Spleen (tissue), 11 donors: ENCODE measurements around the gene ATRX. TPM values are rescaled to one million over a fixed set of nuclear protein-coding genes. Genes with fewer than 3 reads are reported as not detected.

ENCODE experiments used
- DNase-seq: peaks from one replicate; pipeline ENCODE4 v3.0.0-alpha.2; 2020
- H3K27ac ChIP-seq, 8 donors: fragments of 200-600 bp; sonication (generic) in 7 of 8; 1 replicate in 4 of 8; 2 replicates in 4 of 8; pipeline versions ENCODE4 v1.5.0 to v1.8.0; 2016 to 2021; ENCODE audit warnings: inconsistent platforms in 4 of 8, mild to moderate bottlenecking in 4 of 8, moderate library complexity in 1 of 8
- H3K27me3 ChIP-seq, 7 donors: fragments of 200-600 bp; sonication (generic) in 6 of 7; replicated peaks in 1 of 7; 1 replicate in 4 of 7; 2 replicates in 3 of 7; pipeline versions ENCODE4 v1.5.0 to v1.8.0; 2016 to 2021; ENCODE audit warnings: inconsistent platforms in 3 of 7, mild to moderate bottlenecking in 1 of 7
- H3K36me3 ChIP-seq, 6 donors: fragments of 200-600 bp; sonication (generic) in 5 of 6; 1 replicate in 4 of 6; 2 replicates in 2 of 6; pipeline versions ENCODE4 v1.5.0 to v1.8.0; 2016 to 2021; ENCODE audit warnings: inconsistent platforms in 2 of 6
- H3K4me1 ChIP-seq, 6 donors: fragments of 200-600 bp; sonication (generic) in 5 of 6; 1 replicate in 3 of 6; 2 replicates in 3 of 6; pipeline versions ENCODE4 v1.5.0 to v1.8.0; 2016 to 2021; ENCODE audit warnings: inconsistent platforms in 3 of 6
- H3K4me3 ChIP-seq, 8 donors: fragments of 200-600 bp; sonication (generic) in 7 of 8; 1 replicate in 4 of 8; 2 replicates in 4 of 8; pipeline versions ENCODE4 v1.5.0 to v1.8.0; 2016 to 2021; ENCODE audit warnings: inconsistent platforms in 4 of 8, mild to moderate bottlenecking in 4 of 8, moderate library complexity in 2 of 8
- H3K9me3 ChIP-seq, 8 donors: fragments of 200-600 bp; sonication (generic) in 7 of 8; 1 replicate in 4 of 8; 2 replicates in 4 of 8; pipeline versions ENCODE4 v1.5.0 to v1.8.0; 2016 to 2021; ENCODE audit warnings: inconsistent platforms in 4 of 8
- POLR2A ChIP-seq, 3 donors: fragments of 450-650 bp; IDR thresholded peaks; one replicate each; pipeline ENCODE4 v1.5.1; 2017; ENCODE audit warnings: antibody characterized with exemption in 3 of 3, mild to moderate bottlenecking in 1 of 3
- POLR2AphosphoS5 ChIP-seq, 3 donors: sonication (generic); formaldehyde crosslinking; IDR thresholded peaks; one replicate each; pipeline ENCODE4 v1.5.1; 2017; ENCODE audit warnings: antibody characterized with exemption in 3 of 3
- WGBS, 5 donors: extraction: QIAGEN DNeasy Blood & Tissue Kit in 3 of 5; methylation state at CpG; one replicate each; pipeline versions ENCODE4 v1.1.5 to v1.1.7; 2013 to 2018; 5-methylcytosine and 5-hydroxymethylcytosine counted together
- intact Hi-C: fragments of 100-400 bp; cut with DNase I; formaldehyde crosslinking; loops from one replicate; pipeline ENCODE4 v1.15.0; 2023; ENCODE audit warnings: low total_unique reads
- polyA plus RNA-seq, 3 donors: library from polyadenylated mRNA; stranded (reverse); fragments of 200-250 nt; gene quantifications; one replicate each; pipeline ENCODE4 v1.2.1, GENCODE V29; 2013
- total RNA-seq, 7 donors: library from RNA; depleted of rRNA in 3 of 7; stranded (reverse); fragments of >200 nt in 3 of 7; fragmentation: NEBNext Ultra II Directional in 4 of 7; extraction: Animal tissue kit (Norgen Biotek cat#: 25700) in 4 of 7; gene quantifications; one replicate each; pipeline versions ENCODE4 v1.1.0 to v1.2.1, GENCODE V29; 2016 to 2021
- TF ChIP-seq, protein P1 (sequence below), 11 experiments: fragments of 200-600 bp in 7 of 11; fragments of 450-650 bp in 4 of 11; sonication (generic) in 4 of 11; IDR thresholded peaks in 8 of 11; conservative IDR thresholded peaks in 3 of 11; 1 replicate in 7 of 11; 2 replicates in 4 of 11; pipeline versions ENCODE4 v1.4.0 to v1.8.0; 2016 to 2021; ENCODE audit warnings: antibody characterized with exemption in 11 of 11, inconsistent platforms in 4 of 11, mild to moderate bottlenecking in 1 of 11
- donor health status: healthy with polysubstance abuse.
- donor health status: DM: no; HTN: no; CAD: no; lungs with moderate emphysema.
- donor health status: DM: no; HTN: no; CAD: no.
- donor health status: Bipolar disorder and iron deficiency.
- donor health status: healthy.
- donor health status: DM: no; HTN: no; CAD: no.
- donor health status: DM: yes; HTN: yes; CAD: no.

ATRX gene
- total and polyA plus RNA-seq, 10 donors: 8.2 to 150 (median 109) TPM

DNA sequence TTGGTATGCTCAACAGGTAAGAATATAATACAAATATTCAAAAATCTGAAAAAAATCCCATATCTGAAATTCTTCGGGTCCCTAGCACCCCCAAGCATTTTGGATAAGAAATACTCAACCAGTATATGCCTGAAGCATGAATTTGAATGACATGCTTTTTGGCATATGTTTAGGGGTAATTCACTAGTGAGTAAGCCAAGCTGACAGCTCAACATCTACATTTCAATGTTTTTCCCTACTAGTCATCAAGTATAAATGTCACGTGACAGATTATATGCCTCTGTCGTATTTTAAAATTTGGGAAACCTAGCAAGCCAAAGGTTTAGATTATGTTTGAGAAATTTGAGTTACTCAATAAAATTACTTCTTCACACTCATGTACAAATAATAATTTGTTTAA, 213.7 kb downstream of the ATRX start:
- no peak for TF ChIP-seq POLR2AphosphoS5 (IDR thresholded peaks at IDR 0.05)
- TF ChIP-seq, protein P1, sequence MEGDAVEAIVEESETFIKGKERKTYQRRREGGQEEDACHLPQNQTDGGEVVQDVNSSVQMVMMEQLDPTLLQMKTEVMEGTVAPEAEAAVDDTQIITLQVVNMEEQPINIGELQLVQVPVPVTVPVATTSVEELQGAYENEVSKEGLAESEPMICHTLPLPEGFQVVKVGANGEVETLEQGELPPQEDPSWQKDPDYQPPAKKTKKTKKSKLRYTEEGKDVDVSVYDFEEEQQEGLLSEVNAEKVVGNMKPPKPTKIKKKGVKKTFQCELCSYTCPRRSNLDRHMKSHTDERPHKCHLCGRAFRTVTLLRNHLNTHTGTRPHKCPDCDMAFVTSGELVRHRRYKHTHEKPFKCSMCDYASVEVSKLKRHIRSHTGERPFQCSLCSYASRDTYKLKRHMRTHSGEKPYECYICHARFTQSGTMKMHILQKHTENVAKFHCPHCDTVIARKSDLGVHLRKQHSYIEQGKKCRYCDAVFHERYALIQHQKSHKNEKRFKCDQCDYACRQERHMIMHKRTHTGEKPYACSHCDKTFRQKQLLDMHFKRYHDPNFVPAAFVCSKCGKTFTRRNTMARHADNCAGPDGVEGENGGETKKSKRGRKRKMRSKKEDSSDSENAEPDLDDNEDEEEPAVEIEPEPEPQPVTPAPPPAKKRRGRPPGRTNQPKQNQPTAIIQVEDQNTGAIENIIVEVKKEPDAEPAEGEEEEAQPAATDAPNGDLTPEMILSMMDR (IDR thresholded peaks at IDR 0.05 in 8 of 11, conservative IDR thresholded peaks at IDR 0.05 in 3 of 11): no peak
- no peak for TF ChIP-seq POLR2A (IDR thresholded peaks at IDR 0.05)
- no peaks in the 10 kb centered on the region for H3K27me3 ChIP-seq
- no peak overlapping the region for H3K4me3 ChIP-seq
- WGBS, 5 donors: 75 to 97% (median 93%) methylated on average over 3 of the region's 3 CpGs
- no peaks in the 10 kb centered on the region for H3K4me1 ChIP-seq
- H3K27ac ChIP-seq: no peak overlapping the region
- H3K36me3 ChIP-seq: peaks cover 0 to 17% (median 0%) of the 10 kb centered on the region in 6 donors
- intact Hi-C loops: no loop called here
- no peak for DNase-seq
- no peaks in the 10 kb centered on the region for H3K9me3 ChIP-seq

DNA sequence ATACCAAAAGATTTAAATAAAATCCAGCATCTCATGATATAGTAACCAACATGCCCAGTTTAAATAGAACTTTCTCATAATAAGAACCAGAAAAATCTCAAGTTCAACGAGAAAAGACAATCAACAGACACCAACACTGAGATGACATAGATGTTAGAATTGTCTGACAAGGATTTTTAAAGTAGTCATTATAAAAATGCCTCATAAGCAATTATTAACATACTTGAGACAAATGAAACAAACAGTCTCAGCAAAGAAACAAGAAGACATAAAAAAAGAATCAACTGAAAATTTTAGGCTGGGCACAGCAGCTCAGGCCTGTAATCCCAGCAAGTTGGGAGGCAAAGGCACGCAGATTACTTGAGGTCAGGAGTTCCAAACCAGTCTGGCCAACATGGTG, 220.7 kb downstream of the ATRX start:
- WGBS, 5 donors: 58 to 97% (median 93%) methylated on average over 2 of the region's 2 CpGs
- Histone ChIP-seq H3K9me3 (peaks cover 0 to 6% (median 0%) of the 10 kb centered on the region in 8 donors), H3K27me3 (no peaks in the 10 kb centered on the region), H3K36me3 (peaks cover 0 to 25% (median 0%) of the 10 kb centered on the region in 6 donors), H3K4me1 (no peaks in the 10 kb centered on the region), H3K27ac (no peak overlapping the region), H3K4me3 (no peak overlapping the region)
- no peak for DNase-seq
- intact Hi-C loops: no loop called here
- TF ChIP-seq POLR2AphosphoS5 (IDR thresholded peaks at IDR 0.05) (no peak), POLR2A (IDR thresholded peaks at IDR 0.05) (no peak)
- TF ChIP-seq, protein P1 (IDR thresholded peaks at IDR 0.05 in 8 of 11, conservative IDR thresholded peaks at IDR 0.05 in 3 of 11): no peak

DNA sequence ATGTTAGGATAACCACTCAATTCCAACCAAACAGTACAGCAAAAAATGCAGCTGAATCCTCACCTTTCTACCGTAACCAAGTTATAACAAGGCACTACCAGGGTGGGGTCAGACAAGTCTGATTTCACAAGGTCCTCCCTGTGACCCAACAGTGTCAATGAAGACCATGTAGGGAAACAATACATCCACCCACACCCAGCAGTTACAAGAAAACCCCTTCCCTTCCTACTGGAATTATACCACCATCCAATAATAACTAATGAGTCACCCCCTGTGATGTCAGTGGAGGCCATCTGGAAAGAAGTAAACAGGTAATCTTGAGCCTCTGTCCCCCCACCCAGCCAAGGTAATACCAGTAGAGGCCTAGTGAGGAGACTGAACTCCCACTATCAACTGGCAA, 221.2 kb downstream of the ATRX start:
- Histone ChIP-seq H3K27me3 (no peaks in the 10 kb centered on the region), H3K4me3 (no peak overlapping the region), H3K9me3 (peaks cover 0 to 6% (median 0%) of the 10 kb centered on the region in 8 donors), H3K27ac (no peak overlapping the region), H3K36me3 (peaks cover 0 to 25% (median 0%) of the 10 kb centered on the region in 6 donors), H3K4me1 (no peaks in the 10 kb centered on the region)
- no peak for DNase-seq
- TF ChIP-seq, protein P1 (IDR thresholded peaks at IDR 0.05 in 8 of 11, conservative IDR thresholded peaks at IDR 0.05 in 3 of 11): no peak
- WGBS, 5 donors: 92 to 100% (median 100%) methylated on average over 1 of the region's 1 CpG
- intact Hi-C loops: no loop called here

DNA sequence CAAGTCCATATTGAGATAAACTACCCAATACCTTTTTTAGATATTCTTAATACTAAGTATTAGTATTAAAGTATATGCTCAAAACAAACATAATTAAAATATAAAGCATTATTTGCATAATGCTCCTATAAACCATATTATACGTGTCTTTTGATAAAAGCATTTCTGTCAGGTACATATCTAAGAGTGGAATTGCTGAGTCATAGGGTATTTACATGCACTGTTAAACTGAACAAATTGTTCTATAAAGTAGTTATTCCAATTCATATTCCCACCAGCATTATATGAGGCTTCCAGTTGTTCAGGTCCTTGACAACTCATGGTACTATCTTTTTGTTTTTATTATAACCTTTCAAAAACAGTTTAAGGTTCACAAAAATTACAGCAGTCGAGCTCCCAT, 224.6 kb downstream of the ATRX start:
- H3K27me3 ChIP-seq: no peaks in the 10 kb centered on the region
- DNase-seq: no peak
- intact Hi-C loops: no loop called here
- TF ChIP-seq, protein P1 (IDR thresholded peaks at IDR 0.05 in 8 of 11, conservative IDR thresholded peaks at IDR 0.05 in 3 of 11): no peak
- TF ChIP-seq POLR2AphosphoS5 (IDR thresholded peaks at IDR 0.05) (no peak), POLR2A (IDR thresholded peaks at IDR 0.05) (no peak)
- peaks cover 0 to 3% (median 0%) of the 10 kb centered on the region in 8 donors for H3K9me3 ChIP-seq
- H3K4me3 ChIP-seq: no peak overlapping the region
- H3K36me3 ChIP-seq: peaks cover 0 to 36% (median 4%) of the 10 kb centered on the region in 6 donors
- 81 to 97% (median 95%) methylated on average over 2 of the region's 2 CpGs for WGBS, 5 donors
- no peak overlapping the region for H3K27ac ChIP-seq
- no peaks in the 10 kb centered on the region for H3K4me1 ChIP-seq
